GM12864 (cell line): Measurements from ENCODE around the gene MORN4.

Source experiments
- DNase-seq: peaks from one replicate; pipeline ENCODE4 v3.0.0-alpha.2; 2011; ENCODE audit warnings: low read depth
- H3K4me3 ChIP-seq: 2 replicates; pipeline ENCODE4 v1.5.1; 2011; ENCODE audit warnings: mild to moderate bottlenecking, low read depth, low read length, control low read depth
- CTCF ChIP-seq: IDR thresholded peaks from 2 replicates; pipeline ENCODE4 v1.5.1; 2011; ENCODE audit warnings: low read depth, mild to moderate bottlenecking, moderate library complexity, low read length, control low read depth, inconsistent platforms; ENCODE audit errors: missing control alignments

Gene MORN4

GRCh38 chr10:97573021-97573420 lies 60.3 kb downstream of the MORN4 start:
- TF ChIP-seq CTCF, result no peak
- no peak overlapping the region for H3K4me3 ChIP-seq
- no peak for DNase-seq

- no peak within 1 kb of the TSS for H3K4me3 ChIP-seq
- DNase-seq, result peak; percentile 31
- peak; percentile 95 for TF ChIP-seq CTCF
Observed at GRCh38 chr10:97572214-97572989, 60.9 kb downstream of the MORN4 start, which contains the start of gene ANKRD2. ANKRD2 (plus strand) TSS chr10:97572779; CDS start chr10:97572789, 10 bp downstream.

GRCh38 chr10:97571622-97572021 lies 61.7 kb downstream of the MORN4 start:
- DNase-seq, result no peak

GRCh38 chr10:97570789-97571471 lies 62.4 kb downstream of the MORN4 start:
- DNase-seq, result no peak
- TF ChIP-seq CTCF, result no peak
- H3K4me3 ChIP-seq, result no peak overlapping the region

More at GRCh38 chr10:97571622-97572021, 61.7 kb downstream of the MORN4 start:
- TF ChIP-seq CTCF, result no peak
- H3K4me3 ChIP-seq, result no peak overlapping the region

GRCh38 chr10:97570146-97570788 lies 63.0 kb downstream of the MORN4 start:
- DNase-seq, result no peak
- no peak for TF ChIP-seq CTCF
- no peak overlapping the region for H3K4me3 ChIP-seq

- TF ChIP-seq CTCF, result no peak
- no peak overlapping the region for H3K4me3 ChIP-seq
Observed at GRCh38 chr10:97567891-97568290, 65.4 kb downstream of the MORN4 start.

More at GRCh38 chr10:97567891-97568290, 65.4 kb downstream of the MORN4 start:
- no peak for DNase-seq
